Esophagus squamous epithelium (tissue), 5 donors: Measurements from ENCODE around the gene LOXL1. TPM values are rescaled to one million over a fixed set of nuclear protein-coding genes. Genes with fewer than 3 reads are reported as not detected.

Source experiments
- DNase-seq: peaks from one replicate; lab custom pipeline; 2025; lab: John Stamatoyannopoulos, UW
- H3K27ac ChIP-seq, 4 donors: fragments of 200-600 bp; sonication (generic); one replicate each; pipeline ENCODE4 v1.5.1; 2016 to 2019; ENCODE audit warnings: mild to moderate bottlenecking in 1 of 4
- H3K27me3 ChIP-seq, 4 donors: fragments of 200-600 bp; sonication (generic); 1 replicate in 3 of 4; 2 replicates in 1 of 4; pipeline versions ENCODE4 v1.5.1 to v1.6.0; 2017 to 2021; ENCODE audit warnings: antibody characterized with exemption in 1 of 4
- H3K36me3 ChIP-seq, 3 donors: fragments of 200-600 bp; sonication (generic); one replicate each; pipeline ENCODE4 v1.5.1; 2016 to 2019
- H3K4me1 ChIP-seq, 3 donors: fragments of 200-600 bp; sonication (generic); one replicate each; pipeline ENCODE4 v1.5.1; 2017 to 2019
- H3K4me3 ChIP-seq, 4 donors: fragments of 200-600 bp; sonication (generic); 1 replicate in 3 of 4; 2 replicates in 1 of 4; pipeline ENCODE4 v1.5.1; 2016 to 2019; ENCODE audit warnings: mild to moderate bottlenecking in 2 of 4, moderate library complexity in 1 of 4
- H3K9me3 ChIP-seq, 3 donors: fragments of 200-600 bp; sonication (generic); one replicate each; pipeline ENCODE4 v1.5.1; 2016 to 2019
- POLR2A ChIP-seq, 4 donors: fragments of 450-650 bp; IDR thresholded peaks; one replicate each; pipeline ENCODE4 v1.6.1; 2017; ENCODE audit warnings: antibody characterized with exemption in 4 of 4, mild to moderate bottlenecking in 4 of 4, moderate library complexity in 3 of 4
- WGBS, 2 donors: methylation state at CpG; one replicate each; pipeline ENCODE4 v1.1.5; 2018; 5-methylcytosine and 5-hydroxymethylcytosine counted together
- intact Hi-C: fragments of 100-400 bp; cut with DNase I; formaldehyde crosslinking; loops from one replicate; pipeline ENCODE4 v1.15.0; 2022
- total RNA-seq, 4 donors: library from RNA; depleted of rRNA; stranded (reverse); fragments of >200 nt; gene quantifications; one replicate each; pipeline ENCODE4 v1.1.0, GENCODE V29; 2016
- TF ChIP-seq, protein P1 (sequence below), 6 experiments: fragments of 450-650 bp in 4 of 6; fragments of 200-600 bp in 2 of 6; sonication (generic) in 2 of 6; IDR thresholded peaks; one replicate each; pipeline ENCODE4 v1.5.1; 2016 to 2019; ENCODE audit warnings: antibody characterized with exemption in 6 of 6, mild to moderate bottlenecking in 4 of 6, moderate library complexity in 4 of 6
- donor health status: DM: yes; HTN: yes; CAD: no.

The LOXL1 gene
- total RNA-seq, 4 donors from 2014 or later, result 4.3 to 7.7 (median 6.3) TPM

DNA sequence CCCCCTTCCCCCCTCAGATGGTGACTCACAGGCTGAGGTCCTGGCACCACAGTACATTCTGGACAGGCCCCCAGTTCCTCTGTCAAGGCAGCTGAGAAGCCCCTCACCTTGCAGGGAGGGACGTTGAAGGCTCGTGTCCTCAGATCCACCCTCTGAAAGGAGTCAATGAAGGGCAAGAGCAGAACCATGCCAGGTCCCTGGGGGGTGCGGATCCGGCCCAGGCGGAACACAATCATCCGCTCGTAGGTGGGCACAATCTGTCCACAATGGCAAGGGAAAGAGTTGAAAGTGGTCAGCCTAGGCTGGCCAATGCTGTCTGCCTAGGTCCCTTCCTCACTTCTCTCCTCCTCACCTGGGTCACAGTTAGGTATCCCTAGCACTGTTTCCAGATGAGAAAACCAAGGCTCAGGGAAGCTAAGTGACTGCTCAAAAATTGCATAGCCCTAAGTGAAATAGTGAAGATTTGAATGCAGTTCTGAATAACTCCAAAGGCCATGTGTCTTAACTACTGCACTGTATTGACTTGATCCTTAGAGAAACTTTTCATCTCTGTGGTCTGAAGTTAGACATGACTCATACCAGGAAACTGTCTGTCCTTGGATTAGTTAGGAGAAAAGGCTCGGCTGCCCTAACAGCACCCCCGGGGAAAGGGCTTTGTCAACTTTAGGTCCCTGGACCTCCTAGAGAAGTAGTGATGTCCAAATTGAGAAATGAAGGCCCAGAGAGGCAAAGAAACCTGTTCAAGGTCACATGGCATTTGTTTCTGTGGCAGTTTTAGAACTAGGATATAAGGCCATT is 62.9 kb downstream of the LOXL1 start:
- H3K27me3 ChIP-seq, result no peaks in the 10 kb centered on the region
- TF ChIP-seq, protein P1, sequence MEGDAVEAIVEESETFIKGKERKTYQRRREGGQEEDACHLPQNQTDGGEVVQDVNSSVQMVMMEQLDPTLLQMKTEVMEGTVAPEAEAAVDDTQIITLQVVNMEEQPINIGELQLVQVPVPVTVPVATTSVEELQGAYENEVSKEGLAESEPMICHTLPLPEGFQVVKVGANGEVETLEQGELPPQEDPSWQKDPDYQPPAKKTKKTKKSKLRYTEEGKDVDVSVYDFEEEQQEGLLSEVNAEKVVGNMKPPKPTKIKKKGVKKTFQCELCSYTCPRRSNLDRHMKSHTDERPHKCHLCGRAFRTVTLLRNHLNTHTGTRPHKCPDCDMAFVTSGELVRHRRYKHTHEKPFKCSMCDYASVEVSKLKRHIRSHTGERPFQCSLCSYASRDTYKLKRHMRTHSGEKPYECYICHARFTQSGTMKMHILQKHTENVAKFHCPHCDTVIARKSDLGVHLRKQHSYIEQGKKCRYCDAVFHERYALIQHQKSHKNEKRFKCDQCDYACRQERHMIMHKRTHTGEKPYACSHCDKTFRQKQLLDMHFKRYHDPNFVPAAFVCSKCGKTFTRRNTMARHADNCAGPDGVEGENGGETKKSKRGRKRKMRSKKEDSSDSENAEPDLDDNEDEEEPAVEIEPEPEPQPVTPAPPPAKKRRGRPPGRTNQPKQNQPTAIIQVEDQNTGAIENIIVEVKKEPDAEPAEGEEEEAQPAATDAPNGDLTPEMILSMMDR (IDR thresholded peaks at IDR 0.05), result no peak
- no peak for TF ChIP-seq POLR2A (IDR thresholded peaks at IDR 0.05)
- H3K36me3 ChIP-seq, result peaks cover 0 to 34% (median 0%) of the 10 kb centered on the region in 3 donors
- no peak overlapping the region for H3K4me3 ChIP-seq
- H3K4me1 ChIP-seq, result peaks cover 57 to 98% (median 78%) of the 10 kb centered on the region in 3 donors
- no peak for DNase-seq
- intact Hi-C loops, result no loop called here
- H3K9me3 ChIP-seq, result no peaks in the 10 kb centered on the region
- H3K27ac ChIP-seq, result peak overlapping the region; percentile 59 to 91 (median 90)
- 13 to 27% methylated on average over 2 to 4 of the region's 9 CpGs for WGBS, 2 donors

- no peaks in the 10 kb centered on the region for H3K27me3 ChIP-seq
- intact Hi-C loops, result no loop called here
- TF ChIP-seq POLR2A (IDR thresholded peaks at IDR 0.05), result no peak
- TF ChIP-seq, protein P1 (IDR thresholded peaks at IDR 0.05), result no peak
- 62 to 64% methylated on average over 8 to 9 of the region's 9 CpGs for WGBS, 2 donors
- peaks cover 55 to 90% (median 69%) of the 10 kb centered on the region in 3 donors for H3K4me1 ChIP-seq
- H3K27ac ChIP-seq, result peak overlapping the region; percentile 88 to 91 (median 90)
- H3K4me3 ChIP-seq, result no peak overlapping the region
- DNase-seq, result no peak
- no peaks in the 10 kb centered on the region for H3K9me3 ChIP-seq
- H3K36me3 ChIP-seq, result peaks cover 0 to 22% (median 0%) of the 10 kb centered on the region in 3 donors
These were observed 64.2 kb downstream of the LOXL1 start for GRCh38 chr15:73990250-73991005.

DNA sequence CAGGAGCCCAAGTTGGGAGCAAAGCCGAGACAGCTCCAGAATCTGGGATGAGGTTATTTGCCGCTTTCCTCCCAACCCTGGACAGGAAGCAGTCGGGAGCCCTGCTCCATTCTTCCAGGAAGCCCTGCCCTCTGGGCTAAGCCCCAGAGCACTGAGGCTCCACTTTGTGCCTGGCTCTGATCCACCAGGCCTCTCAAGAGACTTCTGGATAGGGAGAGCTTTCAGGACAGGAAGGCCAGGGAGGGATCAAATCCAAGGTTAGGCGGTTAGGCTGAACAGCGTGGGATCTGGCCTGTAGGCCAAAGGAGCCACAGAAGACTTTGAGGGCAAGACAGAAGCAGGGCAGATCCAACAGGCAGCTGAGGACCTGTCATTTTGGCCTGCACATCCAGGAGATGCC is 65.0 kb downstream of the LOXL1 start:
- intact Hi-C loops, result no loop called here
- no peaks in the 10 kb centered on the region for H3K27me3 ChIP-seq
- TF ChIP-seq, protein P1 (IDR thresholded peaks at IDR 0.05), result no peak
- TF ChIP-seq POLR2A (IDR thresholded peaks at IDR 0.05), result no peak
- peaks cover 0 to 15% (median 0%) of the 10 kb centered on the region in 3 donors for H3K36me3 ChIP-seq
- H3K4me1 ChIP-seq, result peaks cover 55 to 90% (median 69%) of the 10 kb centered on the region in 3 donors
- peak overlapping the region; percentile 61 to 85 (median 72) for H3K4me3 ChIP-seq
- 10 to 19% methylated on average over 2 to 3 of the region's 5 CpGs for WGBS, 2 donors
- no peak for DNase-seq
- H3K27ac ChIP-seq, result peak overlapping the region; percentile 88 to 91 (median 90)
- no peaks in the 10 kb centered on the region for H3K9me3 ChIP-seq

DNA sequence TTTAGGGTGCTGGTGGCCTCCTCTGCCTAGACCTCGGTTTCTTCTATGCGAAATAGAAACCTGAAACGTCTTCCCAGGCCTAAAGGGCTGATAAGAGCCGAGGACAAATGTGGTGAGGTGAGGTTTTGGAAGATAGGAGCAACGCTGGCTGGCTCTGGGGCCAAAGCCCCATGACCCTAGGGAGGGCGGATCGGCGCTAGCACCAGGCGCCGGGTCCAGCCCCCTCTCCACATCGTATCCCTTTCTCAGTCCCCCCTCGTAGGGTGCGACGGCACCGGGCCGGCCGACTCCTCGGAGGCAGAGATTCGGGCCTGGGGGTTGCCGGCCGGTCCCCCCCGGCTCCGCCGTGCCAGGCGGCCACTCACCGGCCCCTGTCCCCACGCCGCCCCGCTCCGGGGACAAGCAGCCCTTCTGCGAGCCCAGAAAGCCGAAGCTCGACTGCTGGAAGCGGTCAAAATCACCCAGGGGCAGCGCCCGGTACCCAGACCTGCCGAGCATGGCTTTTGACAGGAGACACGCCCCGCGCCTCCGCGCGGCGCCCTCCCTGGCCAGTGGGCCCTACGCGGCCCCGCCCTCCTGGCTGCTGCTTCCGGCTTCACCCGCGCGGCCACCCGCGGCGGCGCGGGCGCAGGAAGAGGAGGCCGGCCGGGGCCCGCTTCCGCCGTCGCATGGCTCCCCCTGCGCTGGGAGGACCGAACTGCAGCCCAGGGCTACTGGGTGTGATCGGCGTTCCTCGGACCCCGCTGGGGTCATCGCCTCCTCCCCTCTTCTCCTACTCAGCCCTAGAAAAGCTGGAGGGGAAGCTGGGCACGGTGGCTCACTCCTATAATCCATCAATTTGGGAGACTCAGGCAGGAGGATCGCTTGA is 65.7 kb downstream of the LOXL1 start, which contains the start of gene STOML1:
Gene STOML1 (minus strand): TSS at position 570 of the 868 bp plus-strand sequence. CDS start 72 bp downstream, at position 498.
- peak; percentile 59 for DNase-seq
- intact Hi-C loops, result no loop called here
- peaks cover 0 to 8% (median 0%) of the 10 kb centered on the region in 3 donors for H3K36me3 ChIP-seq
- peak within 1 kb of the TSS; percentile 61 to 85 (median 72) for H3K4me3 ChIP-seq
- H3K27ac ChIP-seq, result peak within 1 kb of the TSS; percentile 88 to 99 (median 90)
- H3K9me3 ChIP-seq, result no peaks in the 10 kb centered on the region
- peak in 3 of 4 donors; percentile 46 to 76 (median 57) for TF ChIP-seq POLR2A (IDR thresholded peaks at IDR 0.05)
- TF ChIP-seq, protein P1 (IDR thresholded peaks at IDR 0.05), result peak; percentile 85 to 96 (median 92)
- peaks cover 61 to 90% (median 69%) of the 10 kb centered on the region in 3 donors for H3K4me1 ChIP-seq
- 0% methylated on average over 1 to 5 of the region's 72 CpGs for WGBS, 2 donors
- no peaks in the 10 kb centered on the region for H3K27me3 ChIP-seq
